Liver (tissue), 9 donors: ENCODE data around the gene DUSP7. TPM values are rescaled to one million over a fixed set of nuclear protein-coding genes. Genes with fewer than 3 reads are reported as not detected.
"Not testable (repeated sequence)": the region's sequence is repeated elsewhere in the genome, so short reads cannot be mapped to it uniquely, and the experiment has no call there.

Experiments used
- DNase-seq: peaks from one replicate; pipeline ENCODE4 v3.0.0-alpha.2; 2017; ENCODE audit warnings: low spot score
- H3K27ac ChIP-seq, 2 donors: one replicate each; pipeline ENCODE4 v1.7.0; 2013; ENCODE audit warnings: inconsistent platforms in 2 of 2, low read length in 2 of 2, control low read depth in 1 of 2, low read depth in 1 of 2, mild to moderate bottlenecking in 1 of 2
- H3K27me3 ChIP-seq, 4 donors: one replicate each; pipeline versions ENCODE4 v1.6.1 to v1.7.0; 2013; ENCODE audit warnings: low read length in 3 of 4, inconsistent platforms in 1 of 4, mild to moderate bottlenecking in 1 of 4, moderate library complexity in 1 of 4; ENCODE audit not compliant: control insufficient read depth in 4 of 4, insufficient read depth in 4 of 4
- H3K36me3 ChIP-seq, 4 donors: one replicate each; pipeline versions ENCODE4 v1.6.1 to v1.7.0; 2013; ENCODE audit warnings: low read length in 3 of 4, mild to moderate bottlenecking in 3 of 4, low read depth in 1 of 4, moderate library complexity in 1 of 4; ENCODE audit not compliant: control insufficient read depth in 4 of 4, insufficient read depth in 3 of 4
- H3K4me1 ChIP-seq, 4 donors: one replicate each; pipeline versions ENCODE4 v1.6.1 to v1.7.0; 2013; ENCODE audit warnings: low read length in 3 of 4, mild to moderate bottlenecking in 3 of 4, moderate library complexity in 1 of 4; ENCODE audit not compliant: control insufficient read depth in 4 of 4, insufficient read depth in 4 of 4
- H3K4me3 ChIP-seq, 3 donors: one replicate each; pipeline versions ENCODE4 v1.6.1 to v1.7.0; 2013; ENCODE audit warnings: low read length in 3 of 3, control low read depth in 1 of 3, low read depth in 1 of 3, mild to moderate bottlenecking in 1 of 3
- H3K9ac ChIP-seq, 2 donors: one replicate each; pipeline ENCODE4 v1.7.0; 2013; ENCODE audit warnings: low read length in 2 of 2, mild to moderate bottlenecking in 2 of 2, moderate library complexity in 2 of 2, control low read depth in 1 of 2, low read depth in 1 of 2
- H3K9me3 ChIP-seq, 4 donors: one replicate each; pipeline versions ENCODE4 v1.6.1 to v1.7.0; 2013; ENCODE audit warnings: low read length in 3 of 4; ENCODE audit not compliant: control insufficient read depth in 4 of 4
- ATF3 ChIP-seq: IDR thresholded peaks from 2 replicates; pipeline ENCODE4 v1.6.1; 2016; ENCODE audit warnings: antibody characterized with exemption
- CTCF ChIP-seq: fragments of 150-350 bp; IDR thresholded peaks from 2 replicates; pipeline ENCODE4 v1.5.1; 2017; ENCODE audit warnings: improper control_type of control experiment, low read depth, low read length; ENCODE audit not compliant: missing input control
- FOXA1 ChIP-seq: IDR thresholded peaks from 2 replicates; pipeline ENCODE4 v1.6.1; 2016; ENCODE audit warnings: antibody characterized with exemption
- GABPA ChIP-seq, 2 donors: IDR thresholded peaks in 1 of 2; conservative IDR thresholded peaks in 1 of 2; 2 replicates each; pipeline ENCODE4 v1.6.1; 2016; ENCODE audit warnings: antibody characterized with exemption in 2 of 2, mild to moderate bottlenecking in 1 of 2, moderate library complexity in 1 of 2
- HNF4A ChIP-seq, 2 donors: conservative IDR thresholded peaks; 2 replicates each; pipeline ENCODE4 v1.6.1; 2016; ENCODE audit warnings: antibody characterized with exemption in 2 of 2, mild to moderate bottlenecking in 2 of 2
- HNF4G ChIP-seq: IDR thresholded peaks from 2 replicates; pipeline ENCODE4 v1.6.1; 2016; ENCODE audit warnings: antibody characterized with exemption
- MAX ChIP-seq: IDR thresholded peaks from 2 replicates; pipeline ENCODE4 v1.6.1; 2016; ENCODE audit warnings: antibody characterized with exemption
- NR2F2 ChIP-seq: IDR thresholded peaks from 2 replicates; pipeline ENCODE4 v1.6.1; 2016; ENCODE audit warnings: antibody characterized with exemption
- REST ChIP-seq: IDR thresholded peaks from 2 replicates; pipeline ENCODE4 v1.6.1; 2016; ENCODE audit warnings: antibody characterized with exemption, mild to moderate bottlenecking
- RXRA ChIP-seq, 2 donors: IDR thresholded peaks; 2 replicates each; pipeline ENCODE4 v1.6.1; 2017 to 2018; ENCODE audit warnings: antibody characterized with exemption in 2 of 2, mild to moderate bottlenecking in 1 of 2
- ZBTB33 ChIP-seq: IDR thresholded peaks from 2 replicates; pipeline ENCODE4 v1.6.1; 2016; ENCODE audit warnings: antibody characterized with exemption
- WGBS: extraction: QIAGEN DNeasy Blood & Tissue Kit; methylation state at CpG from one replicate; pipeline ENCODE4 v1.1.7; 2013; 5-methylcytosine and 5-hydroxymethylcytosine counted together
- polyA plus RNA-seq, 2 donors: library from polyadenylated mRNA; stranded (reverse) in 1 of 2; unstranded in 1 of 2; fragments of 200-250 nt in 1 of 2; fragments of >200 nt in 1 of 2; fragmentation: Nextera tagmentation in 1 of 2; extraction: Ambion mirVana in 1 of 2; gene quantifications; one replicate each; pipeline versions ENCODE4 v1.2.1 to v1.2.3, GENCODE V29; 2013 to 2015
- total RNA-seq, 2 donors: library from RNA; depleted of rRNA; stranded (reverse); fragments of >200 nt; gene quantifications; one replicate each; pipeline ENCODE4 v1.2.3, GENCODE V29; 2014
- donor health status: healthy.
- donor health status: healthy.
- donor health status: healthy.
- donor health status: healthy.
- donor health status: healthy.

The DUSP7 gene
- total and polyA plus RNA-seq, 4 donors = 1.5 to 5.0 (median 3.7) TPM

GRCh38 chr3:52034651-52035050 is 21.7 kb downstream of the DUSP7 start (continued):
- TF ChIP-seq RXRA (IDR thresholded peaks at IDR 0.05) = no peak
- no peak for TF ChIP-seq NR2F2
- no peak for TF ChIP-seq ATF3
- no peak for TF ChIP-seq ZBTB33
- no peak for TF ChIP-seq HNF4G

GRCh38 chr3:52034212-52034611 is 22.2 kb downstream of the DUSP7 start:
- Histone ChIP-seq H3K4me3 (no peak overlapping the region), H3K4me1 (peaks cover 0 to 8% (median 2%) of the 10 kb centered on the region in 4 donors), H3K36me3 (no peaks in the 10 kb centered on the region), H3K9ac (no peak overlapping the region), H3K27ac (no peak overlapping the region), H3K27me3 (no peaks in the 10 kb centered on the region), H3K9me3 (peaks cover 0 to 2% (median 0%) of the 10 kb centered on the region in 4 donors)
- no peak for DNase-seq
- WGBS = 71% methylated on average over 5 of the region's 5 CpGs
- TF ChIP-seq HNF4A (conservative IDR thresholded peaks at IDR 0.05) = peak in 1 of 2 donors; percentile 63
- no peak for TF ChIP-seq ZBTB33

- WGBS = 54% methylated on average over 6 of the region's 6 CpGs
- not testable (repeated sequence) for H3K9me3 ChIP-seq, H3K4me3 ChIP-seq, H3K36me3 ChIP-seq, H3K4me1 ChIP-seq, H3K27ac ChIP-seq, H3K27me3 ChIP-seq, DNase-seq, H3K9ac ChIP-seq
Observed at GRCh38 chr3:52033748-52034147, 22.6 kb downstream of the DUSP7 start.

- no peak overlapping the region for H3K4me3 ChIP-seq
- no peaks in the 10 kb centered on the region for H3K27me3 ChIP-seq
- no peak overlapping the region for H3K9ac ChIP-seq
- DNase-seq = no peak
- 91% methylated on average over 11 of the region's 11 CpGs for WGBS
- peaks cover 0 to 8% (median 2%) of the 10 kb centered on the region in 4 donors for H3K4me1 ChIP-seq
- no peak overlapping the region for H3K27ac ChIP-seq
- no peaks in the 10 kb centered on the region for H3K36me3 ChIP-seq
- peaks cover 0 to 2% (median 0%) of the 10 kb centered on the region in 4 donors for H3K9me3 ChIP-seq
- TF ChIP-seq MAX = no peak
- no peak for TF ChIP-seq NR2F2
- TF ChIP-seq GABPA (IDR thresholded peaks at IDR 0.05 in 1 of 2, conservative IDR thresholded peaks at IDR 0.05 in 1 of 2) = no peak
- TF ChIP-seq FOXA1 = no peak
- TF ChIP-seq HNF4G = no peak
- TF ChIP-seq RXRA (IDR thresholded peaks at IDR 0.05) = no peak
- TF ChIP-seq ZBTB33 = no peak
- no peak for TF ChIP-seq REST
- no peak for TF ChIP-seq CTCF
Observed at GRCh38 chr3:52032702-52033408, 23.5 kb downstream of the DUSP7 start.
